Stimulated activated CD4-positive, alpha-beta T cell treated with anti-CD3 and anti-CD28 coated beads, Interleukin-1b, Interleukin-23, amount 100 ng/mL, for 48 hours (primary cell): ENCODE results near the gene PBX3.

Experiments used
- DNase-seq: peaks from one replicate; pipeline ENCODE4 v3.0.0-alpha.2; 2020

The PBX3 gene

GRCh38 chr9:125959315-125959714 is 212.1 kb downstream of the PBX3 start:
- DNase-seq, result no peak

DNA sequence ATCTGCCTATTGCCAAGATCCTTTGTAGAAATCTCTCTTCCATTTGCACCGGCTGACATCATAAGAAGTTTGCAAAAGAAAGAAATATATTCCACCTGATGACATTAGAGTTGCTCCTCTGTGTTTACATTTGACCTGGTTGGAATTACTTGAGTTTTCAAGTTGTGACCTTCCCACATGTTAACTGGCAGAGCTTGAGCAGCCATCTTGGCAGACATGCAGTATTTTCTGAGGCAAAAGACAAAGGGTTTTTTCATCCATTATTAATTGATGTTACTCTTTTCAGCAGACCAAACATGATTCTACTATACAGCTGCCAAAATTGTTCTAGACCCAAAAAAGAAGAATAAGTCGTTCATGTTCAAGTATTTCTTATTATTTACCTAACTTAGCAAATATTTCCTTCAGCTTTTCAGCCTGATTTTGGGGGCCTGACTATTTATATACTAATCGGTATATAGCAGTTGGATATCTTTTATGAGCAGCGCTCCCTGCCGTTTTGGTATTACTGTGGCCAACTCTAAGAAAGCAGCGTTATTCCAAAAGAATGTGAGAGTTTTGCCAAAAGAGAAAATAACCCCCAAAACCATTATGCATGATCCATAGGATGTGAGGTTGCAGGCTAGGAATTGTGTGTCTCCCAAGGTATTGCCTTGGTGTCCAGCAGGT is 212.9 kb downstream of the PBX3 start:
- no peak for DNase-seq

- DNase-seq, result no peak
Measured at GRCh38 chr9:125960626-125961025, 213.5 kb downstream of the PBX3 start.

GRCh38 chr9:125961072-125961471 is 213.9 kb downstream of the PBX3 start:
- no peak for DNase-seq

DNA sequence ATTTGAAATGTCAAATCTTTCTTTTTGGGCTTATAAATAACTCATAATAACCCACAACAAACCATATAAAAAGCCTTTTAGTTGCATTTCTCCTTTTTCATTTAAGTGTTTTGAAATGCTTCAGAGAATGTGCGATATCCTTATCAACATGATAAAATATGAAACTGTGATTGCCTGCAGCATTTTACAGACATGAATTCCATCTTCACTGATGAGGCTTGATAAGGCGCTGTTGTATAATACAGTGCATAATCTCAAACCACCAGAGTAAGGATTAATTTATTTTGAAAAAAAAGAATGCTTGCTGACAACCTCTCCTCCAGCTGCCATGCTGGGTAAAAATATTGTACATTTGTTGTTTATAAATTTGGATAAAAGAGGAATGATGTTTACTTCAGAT is 216.8 kb downstream of the PBX3 start:
- DNase-seq, result no peak

DNA sequence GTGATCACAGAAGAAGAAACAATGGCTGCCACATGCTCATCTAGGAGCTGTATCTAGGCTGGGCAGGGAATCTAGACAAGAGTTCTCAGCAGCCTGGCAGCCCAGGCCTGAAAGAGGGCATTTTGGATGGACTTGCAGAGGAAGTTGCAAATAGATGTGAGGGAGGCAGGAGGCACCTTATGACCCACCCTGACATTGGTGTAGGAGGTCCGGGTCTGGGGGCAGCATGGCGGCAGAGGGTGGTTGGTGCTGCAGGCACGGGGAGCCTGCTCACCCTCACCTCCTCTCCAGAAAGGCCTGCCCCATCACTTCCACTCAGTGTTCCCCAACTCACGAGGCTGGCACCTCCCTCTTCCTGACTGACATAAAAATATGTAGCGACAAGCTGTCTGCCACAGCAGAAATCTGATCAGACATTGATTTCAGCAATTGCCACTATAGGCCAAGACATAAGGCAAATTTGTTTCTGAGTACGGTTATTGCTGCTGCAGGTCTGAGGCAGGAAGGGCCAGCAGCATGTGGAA is 217.6 kb downstream of the PBX3 start:
- DNase-seq, result no peak

DNA sequence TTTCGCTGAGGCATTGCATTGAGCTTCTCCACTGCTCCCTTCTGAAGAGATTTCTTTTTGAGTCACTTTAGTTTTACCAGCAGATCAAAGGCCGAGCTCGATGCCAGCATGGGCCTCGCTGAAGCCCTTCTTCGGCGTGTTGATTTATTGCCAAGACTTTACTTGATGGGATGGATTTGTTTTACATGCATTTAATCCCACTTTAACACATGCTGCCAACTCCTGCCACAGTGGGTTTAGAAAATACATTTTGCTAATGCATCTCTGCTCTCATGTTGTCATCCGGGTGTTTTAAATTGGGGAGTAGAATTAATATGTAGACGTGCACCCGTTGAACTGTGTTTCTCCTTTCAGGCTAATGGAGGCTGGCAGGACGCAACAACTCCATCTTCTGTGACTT is 218.3 kb downstream of the PBX3 start:
- no peak for DNase-seq

DNA sequence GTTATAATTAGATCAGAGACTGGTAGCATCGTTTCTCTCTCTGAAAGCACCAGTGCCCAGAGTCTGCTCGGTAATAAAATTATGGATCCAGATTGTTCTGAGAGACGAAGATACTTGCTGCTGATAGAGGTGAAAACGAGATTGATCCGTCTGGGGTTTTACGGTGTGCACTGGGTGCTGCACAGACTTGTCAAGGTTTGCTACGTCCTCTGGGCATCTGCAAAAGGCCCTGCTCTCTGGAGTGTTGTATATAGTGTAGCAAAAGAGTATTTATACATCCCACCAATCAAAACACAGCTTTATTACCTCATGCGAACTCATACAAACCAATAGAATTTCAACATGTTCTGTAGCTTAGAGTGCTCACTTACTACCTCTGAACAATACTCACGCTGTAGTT is 219.3 kb downstream of the PBX3 start:
- no peak for DNase-seq

DNA sequence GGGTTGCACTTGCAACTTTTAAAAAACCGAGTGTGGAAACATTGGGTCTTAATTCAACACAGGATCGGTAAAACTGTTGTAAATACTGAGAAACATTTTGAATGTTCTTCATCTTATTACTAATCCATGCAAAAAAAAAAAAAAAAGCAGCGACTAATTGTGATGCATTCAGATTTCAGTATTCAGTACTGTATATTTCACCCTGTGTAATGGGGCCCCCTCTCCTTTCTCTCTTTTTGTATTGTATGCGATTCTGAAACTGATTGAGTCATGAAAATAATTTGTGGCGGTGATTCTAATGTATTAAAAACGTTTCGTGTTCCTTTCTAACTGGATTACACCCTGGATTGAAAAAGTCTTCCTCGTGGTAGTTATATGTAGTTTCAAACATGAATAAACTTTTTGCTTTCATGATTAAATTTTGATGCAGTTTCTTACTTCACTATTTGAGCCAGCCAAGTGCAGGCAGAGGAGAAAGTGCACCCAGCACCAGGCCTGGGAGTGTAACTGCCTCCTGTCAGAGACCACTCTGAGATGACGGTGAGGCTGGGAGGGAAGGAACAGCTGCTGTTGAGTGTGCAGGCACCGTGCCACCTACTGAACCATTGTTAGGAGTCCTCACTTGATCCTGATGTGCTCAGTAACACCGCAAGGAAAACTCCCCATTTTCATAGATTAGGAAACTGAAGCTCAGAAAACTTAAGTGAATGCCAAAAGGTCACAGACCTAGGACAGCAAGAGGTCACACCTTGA is 220.0 kb downstream of the PBX3 start:
- no peak for DNase-seq

DNA sequence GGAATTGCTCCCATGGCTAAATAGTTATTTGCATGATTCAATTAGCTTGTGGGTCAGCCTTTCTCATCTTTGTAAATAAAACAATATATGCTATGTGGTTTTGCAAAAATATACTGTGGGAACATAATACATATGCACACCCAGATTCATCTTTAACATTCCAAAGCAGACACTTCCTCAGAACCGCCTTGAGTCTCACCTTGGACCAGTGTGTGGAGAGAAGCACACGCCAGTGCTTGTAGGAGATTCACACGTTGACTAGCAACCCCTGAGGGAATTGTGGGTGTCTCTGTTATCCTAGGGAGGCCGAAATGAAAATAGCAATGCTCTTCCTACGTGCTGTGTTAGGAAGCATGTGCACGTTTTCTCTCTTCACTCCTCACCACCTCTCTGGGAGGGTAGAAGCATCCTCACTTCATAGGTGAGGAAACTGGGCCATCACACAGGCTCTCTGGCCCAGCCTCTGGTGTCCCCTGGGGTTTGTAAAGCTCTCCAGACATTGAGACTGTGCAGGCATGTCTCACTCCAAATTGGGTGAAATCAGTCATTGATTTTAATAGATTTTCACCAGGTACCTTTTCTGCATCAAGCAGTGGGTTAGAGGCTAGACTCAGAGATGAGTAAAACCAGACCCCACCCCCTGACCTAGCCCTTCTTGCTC is 221.7 kb downstream of the PBX3 start:
- no peak for DNase-seq

GRCh38 chr9:125969462-125969861 is 222.3 kb downstream of the PBX3 start:
- no peak for DNase-seq

- no peak for DNase-seq
Measured at GRCh38 chr9:125969868-125970267, 222.7 kb downstream of the PBX3 start.

DNA sequence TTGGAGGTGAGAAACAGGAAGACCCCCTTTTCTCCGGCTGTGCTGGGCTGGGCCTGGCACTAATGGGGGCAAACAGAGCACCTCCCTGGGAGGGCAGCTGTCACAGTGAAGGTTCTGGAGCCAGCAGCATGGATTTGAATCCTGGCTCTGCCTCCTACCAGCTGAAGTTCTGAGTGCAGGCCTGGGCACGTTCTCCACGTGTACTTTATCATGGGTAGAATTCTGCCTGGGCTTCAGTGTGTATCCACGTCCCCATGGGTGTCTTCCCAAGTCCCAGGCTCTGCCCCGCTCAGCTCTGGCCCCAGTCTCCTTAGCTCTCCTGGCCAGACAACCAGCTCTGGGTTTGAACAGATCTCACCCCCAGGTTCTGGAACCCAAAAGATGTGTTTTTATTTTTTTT is 223.2 kb downstream of the PBX3 start:
- no peak for DNase-seq

DNA sequence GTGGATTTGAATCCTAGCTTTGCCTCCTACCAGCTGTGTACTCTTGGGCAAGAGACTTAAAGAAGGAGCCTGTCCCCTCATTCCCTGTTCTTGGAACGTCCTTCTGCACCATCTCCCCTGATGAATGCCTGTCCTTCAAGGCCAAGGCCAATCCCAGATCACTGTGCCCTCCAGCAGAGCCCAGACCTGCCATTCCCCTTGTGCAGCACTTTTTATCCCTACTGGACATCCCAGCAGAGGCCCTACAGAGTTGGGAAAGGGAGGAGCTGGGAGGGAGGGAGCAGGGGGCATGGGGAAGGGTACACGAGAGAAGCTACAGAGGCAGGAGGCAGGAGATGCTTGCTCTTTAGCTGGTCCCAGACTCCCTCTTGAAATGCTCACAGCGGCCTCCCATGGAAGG is 223.9 kb downstream of the PBX3 start:
- no peak for DNase-seq

GRCh38 chr9:125972012-125972729 is 225.0 kb downstream of the PBX3 start:
- DNase-seq, result no peak

GRCh38 chr9:125973547-125973946 is 226.4 kb downstream of the PBX3 start:
- no peak for DNase-seq

- DNase-seq, result no peak
Measured at GRCh38 chr9:125974705-125975104, 227.5 kb downstream of the PBX3 start.

DNA sequence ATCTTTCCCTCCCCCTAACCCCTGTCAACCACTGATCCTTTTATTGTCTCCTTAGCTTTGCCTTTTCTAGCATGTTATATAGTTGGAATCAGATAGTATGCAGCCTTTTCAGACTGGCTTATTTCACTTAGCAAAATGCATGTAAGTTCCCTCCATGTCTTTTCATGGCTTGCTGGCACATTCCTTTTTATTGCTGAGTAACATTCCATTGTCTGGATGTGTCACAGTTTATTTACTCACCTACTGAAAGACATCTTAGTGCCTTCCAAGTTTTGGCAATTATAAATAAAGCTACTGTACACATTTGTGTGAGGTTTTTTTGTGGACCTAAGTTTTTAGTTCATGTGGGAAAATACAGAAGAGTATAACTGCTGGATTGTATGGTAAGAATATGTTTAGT is 230.1 kb downstream of the PBX3 start:
- DNase-seq, result no peak

DNA sequence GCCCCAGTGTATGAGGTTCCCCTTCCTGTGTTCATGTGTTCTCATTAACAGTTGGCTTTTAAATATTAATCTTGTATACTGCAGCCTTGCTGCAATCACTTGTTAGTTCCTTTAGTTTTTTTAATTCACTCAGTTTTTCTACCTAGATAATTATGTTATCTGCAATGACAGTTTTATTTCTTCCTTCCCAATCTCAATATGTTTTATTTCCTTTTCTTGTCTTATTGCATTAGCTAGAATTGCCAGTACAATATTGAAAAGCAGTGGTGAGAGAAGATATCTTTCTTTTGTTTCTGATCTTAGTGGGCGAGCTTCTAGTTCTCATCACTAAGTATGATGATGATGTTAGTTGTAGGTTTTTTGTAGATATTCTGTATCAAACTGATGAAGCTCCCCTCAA is 232.2 kb downstream of the PBX3 start:
- no peak for DNase-seq

DNA sequence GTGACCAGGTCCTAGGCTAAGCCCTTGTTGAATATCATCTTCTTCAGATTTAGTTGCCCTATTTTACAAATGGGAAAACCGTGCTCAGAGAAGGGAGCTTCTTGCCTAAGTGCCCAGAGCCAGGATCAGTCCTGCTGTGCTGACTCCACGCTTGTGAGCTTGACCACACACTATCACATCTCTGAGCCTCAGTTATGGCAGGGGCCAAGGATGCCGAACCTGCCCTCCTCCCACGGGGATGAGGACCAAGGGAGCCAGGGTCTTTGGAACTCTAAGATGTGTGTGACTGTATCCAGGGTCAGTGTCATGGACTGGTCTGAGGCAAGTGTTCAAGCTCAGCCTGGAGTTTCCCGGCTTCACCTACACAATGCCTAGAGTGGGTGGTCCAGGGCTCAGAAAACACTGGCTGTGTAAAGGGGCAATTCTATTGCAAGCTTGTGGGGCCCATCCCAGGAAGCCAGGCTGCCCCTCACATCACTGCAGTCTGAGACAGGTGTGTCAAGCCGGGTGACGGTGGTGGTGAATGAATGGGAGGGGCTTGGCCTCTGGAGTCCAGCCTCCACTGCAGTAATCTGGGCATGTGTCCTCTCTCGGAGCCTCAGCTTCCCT is 235.7 kb downstream of the PBX3 start:
- no peak for DNase-seq

GRCh38 chr9:125983681-125984080 is 236.5 kb downstream of the PBX3 start:
- no peak for DNase-seq

- DNase-seq, result no peak
Measured at GRCh38 chr9:125984461-125984860, 237.3 kb downstream of the PBX3 start.
